ENCODE data around the gene KRTAP10-9.
"Not testable (repeated sequence)": the region's sequence is repeated elsewhere in the genome, so short reads cannot be mapped to it uniquely, and the experiment has no call there.

The KRTAP10-9 gene

GRCh38 chr21:44616591-44616926, 10.3 kb upstream of the KRTAP10-9 start:
- no peak overlapping the region for H3K4me3 Mint-ChIP-seq
- no peak for DNase-seq
- peaks cover 44% of the 10 kb centered on the region for H3K4me1 Mint-ChIP-seq (ENCODE audit: low read depth)

DNA sequence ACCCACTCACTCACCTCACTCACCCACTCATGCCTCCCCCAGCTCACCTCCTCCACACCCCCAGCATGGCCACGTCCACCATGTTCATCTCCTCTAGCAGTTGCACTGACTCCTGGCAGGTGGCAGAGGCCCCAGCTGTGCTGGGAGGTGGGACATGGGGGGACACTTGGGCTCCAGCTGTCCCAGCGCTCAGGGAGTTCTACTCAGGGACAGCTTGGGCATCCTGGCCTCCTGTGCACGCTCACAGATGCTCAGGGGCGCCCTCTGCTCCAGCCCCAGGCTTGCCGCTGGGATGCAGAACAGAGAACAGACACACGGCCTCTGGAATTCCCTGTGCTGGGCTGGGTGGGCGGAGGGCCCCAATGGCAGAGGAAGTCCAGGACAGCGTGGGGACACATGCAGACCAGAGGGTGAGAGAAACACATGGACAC, 9.8 kb upstream of the KRTAP10-9 start:
- Mint-ChIP-seq H3K4me1 (ENCODE audit: low read depth) (peaks cover 44% of the 10 kb centered on the region), H3K9me3 (peaks cover 22% of the 10 kb centered on the region), H3K27ac (no peak overlapping the region), H3K4me3 (no peak overlapping the region), H3K27me3 (no peaks in the 10 kb centered on the region), H3K36me3 (ENCODE audit: low read depth) (peaks cover 22% of the 10 kb centered on the region)
- no peak for DNase-seq

More at GRCh38 chr21:44616591-44616926, 10.3 kb upstream of the KRTAP10-9 start:
- Mint-ChIP-seq H3K27ac (no peak overlapping the region), H3K27me3 (no peaks in the 10 kb centered on the region), H3K36me3 (ENCODE audit: low read depth) (peaks cover 22% of the 10 kb centered on the region), H3K9me3 (peaks cover 18% of the 10 kb centered on the region)

- Mint-ChIP-seq H3K36me3 (ENCODE audit: low read depth) (peaks cover 22% of the 10 kb centered on the region), H3K4me1 (ENCODE audit: low read depth) (peaks cover 42% of the 10 kb centered on the region), H3K27ac (peak overlapping the region; percentile 92), H3K9me3 (peaks cover 36% of the 10 kb centered on the region), H3K27me3 (no peaks in the 10 kb centered on the region), H3K4me3 (peak overlapping the region; percentile 9)
- DNase-seq = no peak
Observed at GRCh38 chr21:44618504-44618903, 8.4 kb upstream of the KRTAP10-9 start.

DNA sequence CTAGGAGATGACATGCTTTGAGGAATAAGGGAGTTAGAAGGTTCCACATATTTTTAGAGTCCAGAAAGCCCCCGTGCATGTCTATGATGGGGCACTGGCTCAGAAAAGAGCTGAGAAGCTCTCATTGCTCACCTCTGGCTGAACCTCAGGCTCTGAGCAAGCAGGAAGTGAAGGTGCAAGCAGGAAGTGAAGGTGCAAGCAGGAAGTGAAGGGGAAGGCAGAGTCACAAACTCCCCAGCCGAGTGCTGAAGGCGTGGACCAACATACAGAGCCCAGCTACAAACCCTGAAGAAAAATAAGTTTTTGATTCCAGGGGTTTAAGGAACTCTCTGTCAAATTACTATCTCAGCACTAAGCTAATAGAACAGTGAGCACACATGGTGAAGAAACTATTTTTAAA, 8.0 kb upstream of the KRTAP10-9 start:
- H3K4me1 Mint-ChIP-seq (ENCODE audit: low read depth) = peaks cover 42% of the 10 kb centered on the region
- peak overlapping the region; percentile 92 for H3K27ac Mint-ChIP-seq
- H3K27me3 Mint-ChIP-seq = no peaks in the 10 kb centered on the region
- H3K36me3 Mint-ChIP-seq (ENCODE audit: low read depth) = peaks cover 22% of the 10 kb centered on the region
- peak; percentile 62 for DNase-seq
- H3K9me3 Mint-ChIP-seq = peaks cover 40% of the 10 kb centered on the region
- H3K4me3 Mint-ChIP-seq = peak overlapping the region; percentile 9

DNA sequence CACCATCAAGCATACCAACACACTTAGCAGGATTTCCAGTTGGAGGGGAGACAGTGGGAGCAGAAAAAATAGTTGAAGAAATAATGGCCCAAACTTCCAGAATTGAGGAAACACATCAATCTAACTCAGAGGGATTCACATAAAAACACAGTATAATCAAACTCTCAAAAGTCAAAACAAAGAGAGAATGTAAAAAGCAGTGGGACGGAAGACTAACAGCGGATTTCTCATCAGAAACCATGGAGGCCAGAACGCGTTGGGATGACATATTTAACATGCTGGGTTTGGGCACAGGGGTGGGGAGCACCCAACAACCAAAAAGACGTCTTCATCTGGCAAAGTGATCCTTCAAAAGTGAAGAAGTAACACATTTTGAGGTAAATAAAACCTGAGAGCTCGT, 7.0 kb upstream of the KRTAP10-9 start:
- Mint-ChIP-seq H3K27ac (peak overlapping the region; percentile 9), H3K27me3 (no peaks in the 10 kb centered on the region), H3K4me3 (no peak overlapping the region), H3K9me3 (peaks cover 50% of the 10 kb centered on the region), H3K36me3 (ENCODE audit: low read depth) (peaks cover 22% of the 10 kb centered on the region), H3K4me1 (ENCODE audit: low read depth) (peaks cover 42% of the 10 kb centered on the region)
- DNase-seq = no peak

GRCh38 chr21:44623575-44623974, 3.3 kb upstream of the KRTAP10-9 start:
- Mint-ChIP-seq H3K27me3 (no peaks in the 10 kb centered on the region), H3K4me3 (no peak overlapping the region), H3K36me3 (ENCODE audit: low read depth) (peaks cover 21% of the 10 kb centered on the region), H3K4me1 (ENCODE audit: low read depth) (peaks cover 17% of the 10 kb centered on the region), H3K27ac (no peak overlapping the region), H3K9me3 (peaks cover 52% of the 10 kb centered on the region)
- DNase-seq = no peak

GRCh38 chr21:44625756-44626155, 1.1 kb upstream of the KRTAP10-9 start:
- Mint-ChIP-seq H3K36me3 (ENCODE audit: low read depth) (peaks cover 2% of the 10 kb centered on the region), H3K27me3 (no peaks in the 10 kb centered on the region), H3K27ac (no peak overlapping the region), H3K9me3 (peaks cover 46% of the 10 kb centered on the region), H3K4me3 (no peak overlapping the region), H3K4me1 (ENCODE audit: low read depth) (peaks cover 20% of the 10 kb centered on the region)
- no peak for DNase-seq

DNA sequence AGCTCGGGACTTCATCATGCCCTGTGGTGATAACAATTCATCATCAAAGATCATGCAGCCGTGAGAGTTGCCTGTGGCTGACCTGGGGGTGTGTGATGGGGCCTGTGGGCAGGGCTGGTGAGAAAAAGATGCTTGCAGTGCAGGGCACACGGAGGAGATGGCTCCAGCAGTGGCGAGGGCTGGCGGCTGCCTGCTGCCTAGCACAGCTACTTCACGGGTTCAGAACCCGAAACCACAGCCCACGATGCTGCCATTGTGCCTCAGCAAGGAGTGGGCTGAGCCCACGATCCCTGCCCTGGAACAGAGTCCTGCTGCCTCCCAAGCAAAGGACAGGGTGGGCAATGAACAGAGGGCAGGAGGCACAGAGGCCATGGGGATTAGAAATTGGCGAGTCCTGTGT, 631 bp upstream of the KRTAP10-9 start:
- peak; percentile 27 for DNase-seq
- Mint-ChIP-seq H3K36me3 (ENCODE audit: low read depth) (peaks cover 3% of the 10 kb centered on the region), H3K4me1 (ENCODE audit: low read depth) (peaks cover 20% of the 10 kb centered on the region), H3K4me3 (no peak overlapping the region), H3K27ac (no peak overlapping the region), H3K27me3 (no peaks in the 10 kb centered on the region), H3K9me3 (peaks cover 49% of the 10 kb centered on the region)

DNA sequence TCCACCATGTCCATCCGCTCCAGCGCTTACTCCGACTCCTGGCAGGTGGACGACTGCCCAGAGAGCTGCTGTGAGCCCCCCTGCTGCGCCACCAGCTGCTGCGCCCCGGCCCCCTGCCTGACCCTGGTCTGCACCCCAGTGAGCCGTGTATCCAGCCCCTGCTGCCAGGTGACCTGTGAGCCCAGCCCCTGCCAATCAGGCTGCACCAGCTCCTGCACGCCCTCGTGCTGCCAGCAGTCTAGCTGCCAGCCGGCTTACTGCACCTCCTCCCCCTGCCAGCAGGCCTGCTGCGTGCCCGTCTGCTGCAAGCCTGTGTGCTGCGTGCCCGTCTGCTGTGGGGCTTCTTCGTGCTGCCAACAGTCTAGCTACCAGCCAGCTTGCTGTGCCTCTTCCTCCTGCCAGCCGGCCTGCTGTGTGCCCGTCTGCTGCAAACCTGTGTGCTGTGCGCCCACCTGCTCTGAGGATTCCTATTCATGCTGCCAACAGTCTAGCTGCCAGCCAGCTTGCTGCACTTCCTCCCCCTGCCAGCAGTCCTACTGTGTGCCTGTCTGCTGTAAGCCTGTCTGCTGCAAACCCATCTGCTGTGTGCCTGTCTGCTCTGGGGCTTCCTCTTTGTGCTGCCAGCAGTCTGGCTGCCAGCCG, 409 bp downstream of the KRTAP10-9 start:
- not testable (repeated sequence) for H3K36me3 Mint-ChIP-seq (ENCODE audit: low read depth); H3K27ac Mint-ChIP-seq; H3K4me3 Mint-ChIP-seq; H3K27me3 Mint-ChIP-seq; DNase-seq
- Mint-ChIP-seq H3K9me3 (peaks cover 51% of the 10 kb centered on the region), H3K4me1 (ENCODE audit: low read depth) (peaks cover 20% of the 10 kb centered on the region)

DNA sequence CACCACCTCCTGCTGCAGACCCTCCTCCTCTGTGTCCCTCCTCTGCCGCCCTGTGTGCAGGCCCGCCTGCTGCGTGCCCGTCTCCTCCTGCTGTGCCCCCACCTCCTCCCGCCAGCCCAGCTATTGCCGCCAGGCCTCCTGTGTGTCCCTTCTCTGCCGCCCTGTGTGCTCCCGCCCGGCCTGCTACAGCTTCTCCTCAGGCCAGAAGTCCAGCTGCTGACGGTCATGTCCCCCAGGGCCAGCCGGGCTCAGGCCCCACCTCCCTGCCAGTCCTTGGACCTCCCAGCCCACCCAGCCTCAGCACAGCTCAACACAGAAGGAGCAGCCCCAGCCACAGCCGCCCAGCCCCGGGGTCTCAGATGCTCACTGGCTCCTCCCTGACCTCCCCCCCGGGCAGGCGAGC, 939 bp downstream of the KRTAP10-9 start:
- not testable (repeated sequence) for H3K4me3 Mint-ChIP-seq; DNase-seq; H3K27me3 Mint-ChIP-seq; H3K36me3 Mint-ChIP-seq (ENCODE audit: low read depth); H3K27ac Mint-ChIP-seq
- H3K9me3 Mint-ChIP-seq = peaks cover 47% of the 10 kb centered on the region
- peaks cover 20% of the 10 kb centered on the region for H3K4me1 Mint-ChIP-seq (ENCODE audit: low read depth)

DNA sequence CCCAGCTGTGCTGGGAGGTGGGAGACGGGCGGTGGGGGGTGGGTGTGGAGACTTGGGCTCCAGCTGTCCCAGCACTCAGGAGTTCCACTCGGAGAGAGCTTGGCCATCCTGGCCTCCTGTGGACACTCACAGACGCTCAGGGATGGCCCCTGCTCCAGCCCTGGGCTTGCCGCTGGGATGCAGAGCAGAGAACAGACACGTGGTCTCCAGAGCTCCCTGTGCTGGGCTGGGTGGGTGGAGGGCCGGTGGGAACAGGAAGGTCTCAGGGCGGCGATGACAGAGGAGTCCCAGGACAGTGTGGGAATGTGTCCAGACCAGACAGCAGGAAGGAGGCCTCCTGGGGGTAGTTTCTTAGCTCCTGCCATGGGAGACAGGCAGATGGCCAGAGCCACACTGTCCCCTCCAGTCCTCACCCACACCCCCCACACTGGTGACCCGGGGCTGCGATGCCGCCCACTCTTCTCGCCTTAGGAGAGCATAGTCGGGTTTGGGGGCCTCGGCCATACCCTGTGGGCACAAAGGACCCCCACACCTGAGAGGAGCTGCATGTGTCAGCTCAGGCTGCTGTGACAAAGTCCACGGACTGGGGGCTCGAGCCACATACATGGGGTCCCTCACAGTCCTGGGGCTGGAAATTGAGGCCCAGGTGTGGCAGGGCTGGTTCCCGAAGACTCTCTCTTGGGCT, 2.0 kb downstream of the KRTAP10-9 start:
- Mint-ChIP-seq H3K9me3 (peaks cover 41% of the 10 kb centered on the region), H3K27ac (no peak overlapping the region), H3K4me3 (no peak overlapping the region), H3K36me3 (ENCODE audit: low read depth) (peaks cover 3% of the 10 kb centered on the region), H3K4me1 (ENCODE audit: low read depth) (peaks cover 20% of the 10 kb centered on the region), H3K27me3 (no peaks in the 10 kb centered on the region)
- DNase-seq = no peak

- peaks cover 20% of the 10 kb centered on the region for H3K4me1 Mint-ChIP-seq (ENCODE audit: low read depth)
- DNase-seq = peak; percentile 28
- H3K27ac Mint-ChIP-seq = peak overlapping the region; percentile 66
- peaks cover 28% of the 10 kb centered on the region for H3K9me3 Mint-ChIP-seq
- H3K27me3 Mint-ChIP-seq = no peaks in the 10 kb centered on the region
- peaks cover 3% of the 10 kb centered on the region for H3K36me3 Mint-ChIP-seq (ENCODE audit: low read depth)
- no peak overlapping the region for H3K4me3 Mint-ChIP-seq
Observed at GRCh38 chr21:44630440-44630839, 3.5 kb downstream of the KRTAP10-9 start.

GRCh38 chr21:44632067-44632466, 5.2 kb downstream of the KRTAP10-9 start:
- Mint-ChIP-seq H3K27me3 (no peaks in the 10 kb centered on the region), H3K27ac (no peak overlapping the region), H3K36me3 (ENCODE audit: low read depth) (peaks cover 3% of the 10 kb centered on the region), H3K9me3 (peaks cover 28% of the 10 kb centered on the region), H3K4me1 (ENCODE audit: low read depth) (peaks cover 18% of the 10 kb centered on the region), H3K4me3 (no peak overlapping the region)
- DNase-seq = no peak

DNA sequence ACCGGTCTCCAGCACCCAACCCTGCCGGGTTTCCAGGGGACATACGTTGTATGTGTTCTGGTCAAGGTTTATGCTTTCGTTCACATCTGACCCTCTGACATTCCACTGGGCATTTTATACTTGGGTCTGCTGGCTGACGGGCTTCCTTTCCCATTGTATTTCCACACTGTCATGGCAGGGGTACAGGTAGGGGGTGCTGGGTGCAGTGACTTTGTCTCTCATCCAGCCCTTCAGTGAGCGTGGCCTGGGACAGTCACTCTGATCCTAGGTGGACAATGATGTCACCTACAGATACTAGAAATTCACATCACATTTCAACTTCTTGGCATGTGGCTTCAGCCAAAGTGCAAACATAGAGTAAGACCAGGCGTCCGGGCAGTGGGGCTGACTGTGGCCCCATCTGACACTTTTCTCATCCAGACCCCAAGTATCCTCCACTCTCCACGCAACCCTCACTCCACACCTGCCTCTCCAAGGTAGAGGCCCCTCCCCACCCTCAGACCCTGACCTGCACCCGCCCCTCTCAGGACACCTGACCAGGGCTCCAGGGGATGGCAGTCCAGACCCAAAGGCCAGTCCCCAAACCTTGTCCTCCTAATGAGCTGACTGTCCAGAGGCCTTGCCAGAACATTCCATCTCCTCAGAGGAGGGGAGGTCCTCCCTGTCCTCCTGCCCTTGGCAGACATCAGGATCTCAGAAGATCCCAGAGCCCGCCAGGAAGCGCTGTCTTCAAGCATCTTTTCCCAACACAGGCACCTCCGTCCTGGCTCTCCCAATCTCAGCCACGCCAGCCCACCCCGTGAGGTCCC, 9.5 kb downstream of the KRTAP10-9 start:
- DNase-seq = no peak
- H3K27me3 Mint-ChIP-seq = peaks cover 9% of the 10 kb centered on the region
- H3K4me1 Mint-ChIP-seq (ENCODE audit: low read depth) = no peaks in the 10 kb centered on the region
- no peaks in the 10 kb centered on the region for H3K36me3 Mint-ChIP-seq (ENCODE audit: low read depth)
- H3K27ac Mint-ChIP-seq = no peak overlapping the region
- peaks cover 22% of the 10 kb centered on the region for H3K9me3 Mint-ChIP-seq
- H3K4me3 Mint-ChIP-seq = no peak overlapping the region
